Parathyroid adenoma (tissue), 2 donors: ENCODE measurements around the gene PRKCQ.

Experiments used
- H2AFZ ChIP-seq: fragments of 300-600 bp; sonication (generic); one replicate; pipeline ENCODE4 v1.7.0; 2017; ENCODE audit warnings: antibody characterized with exemption, mild to moderate bottlenecking
- H3K27ac ChIP-seq: fragments of 300-600 bp; sonication (generic); one replicate; pipeline ENCODE4 v1.7.0; 2017
- H3K27me3 ChIP-seq: fragments of 300-600 bp; sonication (generic); one replicate; pipeline ENCODE4 v1.7.0; 2017; ENCODE audit warnings: low read length; ENCODE audit not compliant: control insufficient read depth, insufficient read depth
- H3K36me3 ChIP-seq: fragments of 300-600 bp; sonication (generic); one replicate; pipeline ENCODE4 v1.7.0; 2017; ENCODE audit warnings: low read length; ENCODE audit not compliant: control insufficient read depth, insufficient read depth
- H3K4me1 ChIP-seq: fragments of 300-600 bp; sonication (generic); one replicate; pipeline ENCODE4 v1.7.0; 2017; ENCODE audit warnings: control low read depth
- H3K4me2 ChIP-seq: fragments of 300-600 bp; sonication (generic); one replicate; pipeline ENCODE4 v1.7.0; 2017; ENCODE audit warnings: low read length
- H3K4me3 ChIP-seq: fragments of 300-600 bp; sonication (generic); one replicate; pipeline ENCODE4 v1.7.0; 2017; ENCODE audit warnings: low read depth, low read length
- H3K79me2 ChIP-seq: fragments of 300-600 bp; sonication (generic); one replicate; pipeline ENCODE4 v1.7.0; 2017; ENCODE audit warnings: control low read depth
- H3K9ac ChIP-seq: fragments of 300-600 bp; sonication (generic); one replicate; pipeline ENCODE4 v1.7.0; 2017; ENCODE audit warnings: mild to moderate bottlenecking
- H3K9me3 ChIP-seq: fragments of 300-600 bp; sonication (generic); one replicate; pipeline ENCODE4 v1.7.0; 2017; ENCODE audit warnings: low read length; ENCODE audit not compliant: control insufficient read depth
- TF ChIP-seq, protein P1 (sequence below): fragments of 300-600 bp; sonication (generic); IDR thresholded peaks from one replicate; pipeline ENCODE4 v1.7.0; 2017; ENCODE audit warnings: antibody characterized with exemption, mild to moderate bottlenecking
- donor health status: primary hyperparathyroidism.

Gene PRKCQ

DNA sequence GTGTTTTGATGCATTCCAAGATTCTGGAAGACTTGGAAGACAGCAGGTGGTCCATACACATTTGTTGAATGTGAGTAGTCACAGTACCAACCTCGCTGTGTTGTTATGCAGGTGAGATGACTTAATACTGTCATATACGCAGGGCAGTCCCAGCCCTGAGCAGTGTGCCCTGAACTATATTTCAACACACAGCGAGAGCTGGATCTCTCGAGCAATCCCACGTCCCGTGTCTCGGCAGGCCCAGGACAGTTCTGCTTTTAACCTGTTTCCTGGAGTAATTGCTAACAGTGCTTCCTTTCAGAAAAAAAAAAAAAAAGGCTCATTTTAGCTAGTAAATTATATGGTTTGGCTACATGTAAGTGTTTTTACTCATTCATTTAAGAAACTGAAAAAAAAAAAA lies 179.7 kb downstream of the PRKCQ start:
- no peaks in the 10 kb centered on the region for H3K9me3 ChIP-seq
- H2AFZ ChIP-seq = no peak overlapping the region
- no peak overlapping the region for H3K4me2 ChIP-seq
- H3K36me3 ChIP-seq = no peaks in the 10 kb centered on the region
- no peak overlapping the region for H3K4me3 ChIP-seq
- H3K4me1 ChIP-seq = peaks cover 8% of the 10 kb centered on the region
- H3K27me3 ChIP-seq = no peaks in the 10 kb centered on the region
- TF ChIP-seq, protein P1, sequence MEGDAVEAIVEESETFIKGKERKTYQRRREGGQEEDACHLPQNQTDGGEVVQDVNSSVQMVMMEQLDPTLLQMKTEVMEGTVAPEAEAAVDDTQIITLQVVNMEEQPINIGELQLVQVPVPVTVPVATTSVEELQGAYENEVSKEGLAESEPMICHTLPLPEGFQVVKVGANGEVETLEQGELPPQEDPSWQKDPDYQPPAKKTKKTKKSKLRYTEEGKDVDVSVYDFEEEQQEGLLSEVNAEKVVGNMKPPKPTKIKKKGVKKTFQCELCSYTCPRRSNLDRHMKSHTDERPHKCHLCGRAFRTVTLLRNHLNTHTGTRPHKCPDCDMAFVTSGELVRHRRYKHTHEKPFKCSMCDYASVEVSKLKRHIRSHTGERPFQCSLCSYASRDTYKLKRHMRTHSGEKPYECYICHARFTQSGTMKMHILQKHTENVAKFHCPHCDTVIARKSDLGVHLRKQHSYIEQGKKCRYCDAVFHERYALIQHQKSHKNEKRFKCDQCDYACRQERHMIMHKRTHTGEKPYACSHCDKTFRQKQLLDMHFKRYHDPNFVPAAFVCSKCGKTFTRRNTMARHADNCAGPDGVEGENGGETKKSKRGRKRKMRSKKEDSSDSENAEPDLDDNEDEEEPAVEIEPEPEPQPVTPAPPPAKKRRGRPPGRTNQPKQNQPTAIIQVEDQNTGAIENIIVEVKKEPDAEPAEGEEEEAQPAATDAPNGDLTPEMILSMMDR = no peak
- no peak overlapping the region for H3K9ac ChIP-seq
- no peak overlapping the region for H3K27ac ChIP-seq
- H3K79me2 ChIP-seq = no peaks in the 10 kb centered on the region

DNA sequence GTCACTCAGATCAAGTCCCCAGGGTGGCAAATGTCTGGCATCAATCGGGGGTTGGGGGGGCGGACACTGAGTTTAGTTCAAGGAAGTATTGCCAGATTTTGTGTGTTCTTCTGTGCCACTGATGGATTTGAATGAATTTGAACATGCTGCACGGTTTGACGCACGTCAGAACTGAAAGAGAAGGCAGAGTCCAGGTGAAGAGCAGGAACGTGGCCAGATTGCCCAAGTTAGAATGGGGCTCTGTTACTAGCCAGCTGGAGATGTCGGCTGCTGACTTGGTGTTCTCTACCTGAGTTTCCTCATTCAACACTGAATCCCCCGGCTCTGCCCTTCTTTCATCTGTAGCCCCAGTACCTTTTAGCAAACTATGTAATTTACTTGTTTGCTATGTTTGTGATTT lies 180.2 kb downstream of the PRKCQ start:
- Histone ChIP-seq H3K27ac (no peak overlapping the region), H3K9ac (no peak overlapping the region), H3K4me2 (no peak overlapping the region), H3K4me3 (no peak overlapping the region), H3K79me2 (no peaks in the 10 kb centered on the region), H3K4me1 (peaks cover 8% of the 10 kb centered on the region), H3K9me3 (no peaks in the 10 kb centered on the region), H3K27me3 (no peaks in the 10 kb centered on the region), H3K36me3 (no peaks in the 10 kb centered on the region), H2AFZ (no peak overlapping the region)
- TF ChIP-seq, protein P1 = no peak

- no peaks in the 10 kb centered on the region for H3K36me3 ChIP-seq
- H3K9me3 ChIP-seq = no peaks in the 10 kb centered on the region
- H3K4me1 ChIP-seq = peaks cover 8% of the 10 kb centered on the region
- no peak overlapping the region for H3K9ac ChIP-seq
- H3K4me3 ChIP-seq = no peak overlapping the region
- TF ChIP-seq, protein P1 = no peak
- no peak overlapping the region for H3K27ac ChIP-seq
- H3K79me2 ChIP-seq = no peaks in the 10 kb centered on the region
- H2AFZ ChIP-seq = no peak overlapping the region
- H3K4me2 ChIP-seq = no peak overlapping the region
- H3K27me3 ChIP-seq = no peaks in the 10 kb centered on the region
Measured at GRCh38 chr10:6399231-6399741, 180.8 kb downstream of the PRKCQ start.

- no peak overlapping the region for H3K27ac ChIP-seq
Measured at GRCh38 chr10:6398399-6398798, 181.7 kb downstream of the PRKCQ start.

DNA sequence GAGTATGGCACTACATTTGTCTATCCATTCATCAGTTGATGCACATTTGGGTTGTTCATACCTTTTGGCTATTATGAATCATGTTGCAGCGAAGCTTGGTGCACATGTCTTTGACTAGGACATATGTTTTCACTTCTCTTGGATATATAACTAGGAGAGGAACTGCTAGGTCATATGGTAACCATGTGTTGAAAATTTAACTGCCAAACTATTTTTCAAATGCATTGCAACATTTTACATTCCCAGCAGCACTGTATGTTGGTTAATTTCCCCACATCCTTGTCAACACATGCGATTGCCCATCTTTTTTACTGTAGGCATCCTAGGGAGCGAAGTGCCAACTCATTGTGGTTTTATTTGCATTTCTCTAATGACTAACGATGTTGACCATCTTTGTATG lies 183.4 kb downstream of the PRKCQ start:
- TF ChIP-seq, protein P1 = no peak
- H3K36me3 ChIP-seq = no peaks in the 10 kb centered on the region
- no peak overlapping the region for H3K27ac ChIP-seq
- H3K9ac ChIP-seq = no peak overlapping the region
- no peaks in the 10 kb centered on the region for H3K79me2 ChIP-seq
- no peak overlapping the region for H3K4me2 ChIP-seq
- peaks cover 1% of the 10 kb centered on the region for H3K4me1 ChIP-seq
- no peak overlapping the region for H2AFZ ChIP-seq
- H3K4me3 ChIP-seq = no peak overlapping the region
- H3K27me3 ChIP-seq = no peaks in the 10 kb centered on the region
- H3K9me3 ChIP-seq = no peaks in the 10 kb centered on the region

More at GRCh38 chr10:6398399-6398798, 181.7 kb downstream of the PRKCQ start:
- Histone ChIP-seq H3K27me3 (no peaks in the 10 kb centered on the region), H3K4me2 (no peak overlapping the region), H3K9ac (no peak overlapping the region), H3K36me3 (no peaks in the 10 kb centered on the region), H3K79me2 (no peaks in the 10 kb centered on the region), H2AFZ (no peak overlapping the region), H3K4me1 (peaks cover 4% of the 10 kb centered on the region), H3K9me3 (no peaks in the 10 kb centered on the region), H3K4me3 (no peak overlapping the region)
- TF ChIP-seq, protein P1 = no peak
